A549 (cell line): ENCODE measurements around the gene MTAP. TPM values are rescaled to one million over a fixed set of nuclear protein-coding genes. Genes with fewer than 3 reads are reported as not detected.

Source experiments
- ATAC-seq, 2 experiments: fragments of 200-7000 bp in 1 of 2; fragments of >200 bp in 1 of 2; cut with Nextera tagmentation in 1 of 2; cut with Tn5 transposase in 1 of 2; 3 replicates each; pipeline versions ENCODE4 v1.8.0 to v1.9.1; 2018 to 2020; ENCODE audit warnings: mild to moderate bottlenecking in 1 of 2, moderate library complexity in 1 of 2
- CTCF ChIA-PET: fragments of 300-600 bp; sonication (Branson Sonifier 250); formaldehyde crosslinking; extraction: SDS; loops from one replicate; lab custom pipeline; 2021; ENCODE audit warnings: antibody characterized with exemption, inconsistent platforms; lab: Yijun Ruan, JAX
- POLR2A ChIA-PET: fragments of 350-600 bp; formaldehyde crosslinking; extraction: SDS; loops from one replicate; lab custom pipeline; 2021; ENCODE audit warnings: antibody characterized with exemption, inconsistent platforms; lab: Yijun Ruan, JAX
- DNase-seq, 2 experiments: peaks; one replicate each; pipeline versions ENCODE4 v3.0.0 to v3.0.0-alpha.2; 2011 to 2016; ENCODE audit warnings: low read depth in 1 of 2, low spot score in 1 of 2
- FAIRE-seq: peaks from 2 replicates; lab custom pipeline; 2011; peaks lifted over from hg19 to GRCh38; lab: Jason Lieb, UNC
- H3K27ac ChIP-seq, 2 experiments: fragments of >200 bp; sonication (Bioruptor Twin); formaldehyde crosslinking; 3 replicates each; pipeline ENCODE4 v1.5.1; 2016 to 2017
- H3K4me1 ChIP-seq: fragments of >200 bp; sonication (Bioruptor Twin); formaldehyde crosslinking; 3 replicates; pipeline ENCODE4 v1.6.1; 2016
- H3K4me2 ChIP-seq: fragments of >200 bp; sonication (Bioruptor Twin); formaldehyde crosslinking; 3 replicates; pipeline ENCODE4 v1.6.1; 2016
- H3K4me3 ChIP-seq: fragments of >200 bp; sonication (Bioruptor Twin); formaldehyde crosslinking; 3 replicates; pipeline ENCODE4 v1.5.1; 2016
- H3K9me3 ChIP-seq: fragments of >200 bp; sonication (Bioruptor Twin); formaldehyde crosslinking; 3 replicates; pipeline ENCODE4 v1.6.1; 2016
- BHLHE40 ChIP-seq: IDR thresholded peaks from 2 replicates; pipeline ENCODE4 v1.6.1; 2012; ENCODE audit warnings: low read depth, low read length, inconsistent platforms
- CBX8 ChIP-seq: fragments of 200-600 bp; sonication (generic); IDR thresholded peaks from 2 replicates; pipeline ENCODE4 v1.6.1; 2016
- EHF ChIP-seq: fragments of 250-450 bp; sonication (Bioruptor Pico); IDR thresholded peaks from 2 replicates; pipeline ENCODE4 v1.5.0; 2020; ENCODE audit warnings: mild to moderate bottlenecking
- EHMT2 ChIP-seq: fragments of 200-600 bp; sonication (generic); IDR thresholded peaks from 2 replicates; pipeline ENCODE4 v1.6.1; 2016; ENCODE audit warnings: antibody characterized with exemption, low read depth, mild to moderate bottlenecking, moderate library complexity
- EP300 ChIP-seq, 2 experiments: fragments of >200 bp; sonication (Bioruptor Twin); formaldehyde crosslinking; IDR thresholded peaks; 2 replicates in 1 of 2; 3 replicates in 1 of 2; pipeline ENCODE4 v1.6.1; 2016 to 2017
- ESRRA ChIP-seq: fragments of 150-350 bp; IDR thresholded peaks from 2 replicates; pipeline ENCODE4 v1.6.1; 2014; ENCODE audit warnings: mild to moderate bottlenecking, low read length, borderline replicate concordance
- FOSB ChIP-seq: fragments of 250-450 bp; sonication (Bioruptor Pico); IDR thresholded peaks from 2 replicates; pipeline ENCODE4 v1.5.0; 2020; ENCODE audit warnings: mild to moderate bottlenecking, moderate library complexity
- FOSL2 ChIP-seq, 2 experiments: fragments of 450-650 bp in 1 of 2; fragments of >200 bp in 1 of 2; sonication (Bioruptor Twin) in 1 of 2; formaldehyde crosslinking; IDR thresholded peaks; 2 replicates each; pipeline versions ENCODE4 v1.5.0 to v1.6.1; 2016 to 2020; ENCODE audit warnings: mild to moderate bottlenecking in 1 of 2, moderate library complexity in 1 of 2
- FOXS1 ChIP-seq: fragments of 250-450 bp; sonication (Bioruptor Pico); IDR thresholded peaks from 2 replicates; pipeline ENCODE4 v1.5.0; 2020; ENCODE audit warnings: mild to moderate bottlenecking, moderate library complexity
- GATA3 ChIP-seq: IDR thresholded peaks from 2 replicates; pipeline ENCODE4 v1.6.1; 2012; ENCODE audit warnings: borderline replicate concordance
- HDAC2 ChIP-seq: fragments of 200-600 bp; sonication (generic); IDR thresholded peaks from 2 replicates; pipeline ENCODE4 v1.6.1; 2016
- HEYL ChIP-seq: fragments of 250-450 bp; sonication (Bioruptor Pico); IDR thresholded peaks from 2 replicates; pipeline ENCODE4 v1.8.0; 2021; ENCODE audit warnings: mild to moderate bottlenecking, moderate library complexity
- HMGXB4 ChIP-seq: fragments of 250-450 bp; sonication (Bioruptor Pico); IDR thresholded peaks from 2 replicates; pipeline ENCODE4 v1.5.0; 2021; ENCODE audit warnings: mild to moderate bottlenecking, moderate library complexity, borderline replicate concordance
- HOXB13 ChIP-seq: fragments of 250-450 bp; sonication (Bioruptor Pico); IDR thresholded peaks from 2 replicates; pipeline ENCODE4 v1.5.0; 2020; ENCODE audit warnings: low read depth, mild to moderate bottlenecking, moderate library complexity
- JUN ChIP-seq, 2 experiments: fragments of >200 bp; sonication (Bioruptor Twin); formaldehyde crosslinking; IDR thresholded peaks; 2 replicates in 1 of 2; 3 replicates in 1 of 2; pipeline ENCODE4 v1.6.1; 2016 to 2017
- KDM1A ChIP-seq: fragments of 200-600 bp; sonication (generic); IDR thresholded peaks from 2 replicates; pipeline ENCODE4 v1.6.1; 2016; ENCODE audit warnings: low read depth, mild to moderate bottlenecking
- MAFK ChIP-seq: fragments of 450-650 bp; IDR thresholded peaks from 2 replicates; pipeline ENCODE4 v1.6.1; 2014; ENCODE audit not compliant: partially characterized antibody
- NPAS2 ChIP-seq: fragments of 250-450 bp; sonication (Bioruptor Pico); IDR thresholded peaks from 2 replicates; pipeline ENCODE4 v1.8.0; 2022; ENCODE audit warnings: mild to moderate bottlenecking, moderate library complexity, borderline replicate concordance
- NR3C1 ChIP-seq: fragments of >200 bp; sonication (Bioruptor Twin); formaldehyde crosslinking; IDR thresholded peaks from 3 replicates; pipeline ENCODE4 v1.6.1; 2017
- PHF8 ChIP-seq: fragments of 200-600 bp; sonication (generic); IDR thresholded peaks from 2 replicates; pipeline ENCODE4 v1.6.1; 2016; ENCODE audit warnings: low read depth, mild to moderate bottlenecking, antibody characterized with exemption, moderate library complexity, borderline replicate concordance
- RFX5 ChIP-seq: fragments of 450-650 bp; IDR thresholded peaks from 2 replicates; pipeline ENCODE4 v1.7.1; 2014; ENCODE audit warnings: antibody characterized with exemption, mild to moderate bottlenecking, moderate library complexity
- RNF2 ChIP-seq: fragments of 200-600 bp; sonication (generic); IDR thresholded peaks from 2 replicates; pipeline ENCODE4 v1.6.1; 2016; ENCODE audit warnings: low read depth, mild to moderate bottlenecking, antibody characterized with exemption, moderate library complexity, borderline replicate concordance
- SMC3 ChIP-seq: fragments of >200 bp; sonication (Bioruptor Twin); formaldehyde crosslinking; IDR thresholded peaks from 3 replicates; pipeline ENCODE4 v1.6.1; 2018; ENCODE audit warnings: inconsistent platforms
- SREBF2 ChIP-seq: fragments of 450-650 bp; IDR thresholded peaks from 2 replicates; pipeline ENCODE4 v1.6.1; 2014; ENCODE audit warnings: mild to moderate bottlenecking, moderate library complexity
- TFCP2L1 ChIP-seq: fragments of 250-450 bp; sonication (Bioruptor Pico); IDR thresholded peaks from 2 replicates; pipeline ENCODE4 v1.5.0; 2021; ENCODE audit warnings: mild to moderate bottlenecking
- TP53 ChIP-seq: fragments of 250-450 bp; sonication (Bioruptor Pico); IDR thresholded peaks from 2 replicates; pipeline ENCODE4 v1.5.0; 2021; ENCODE audit warnings: mild to moderate bottlenecking, moderate library complexity
- USF2 ChIP-seq: fragments of 450-650 bp; IDR thresholded peaks from 2 replicates; pipeline ENCODE4 v1.6.1; 2014; ENCODE audit warnings: antibody characterized with exemption
- ZC3H11A ChIP-seq: fragments of 450-650 bp; IDR thresholded peaks from 2 replicates; pipeline ENCODE4 v1.6.1; 2014; ENCODE audit warnings: antibody characterized with exemption, mild to moderate bottlenecking
- ZNF302 ChIP-seq: fragments of 250-450 bp; sonication (Bioruptor Pico); IDR thresholded peaks from 2 replicates; pipeline ENCODE4 v1.9.0; 2021; ENCODE audit warnings: inconsistent platforms, mild to moderate bottlenecking, moderate library complexity
- WGBS: methylation state at CpG from one replicate; pipeline ENCODE4 v1.1.6; 2017; ENCODE audit errors: missing lambda C conversion rate; 5-methylcytosine and 5-hydroxymethylcytosine counted together
- polyA plus RNA-seq, 4 experiments: library from polyadenylated mRNA; depleted of rRNA in 3 of 4; stranded (reverse); fragments of >200 nt; fragmentation: RNase III in 1 of 4; extraction: RNeasy Plus Mini Kit Qiagen cat#74134 plus additional on column Dnase treatment in 1 of 4; gene quantifications; 2 replicates in 3 of 4; 3 replicates in 1 of 4; pipeline ENCODE4 v1.2.3, GENCODE V29; 2011 to 2017
- TF ChIP-seq, protein P1 (sequence below): IDR thresholded peaks from 2 replicates; pipeline ENCODE4 v1.6.1; 2012
- TF ChIP-seq, protein P2 (sequence below): fragments of 150-350 bp; IDR thresholded peaks from 2 replicates; pipeline ENCODE4 v1.6.1; 2014; ENCODE audit warnings: low read depth, mild to moderate bottlenecking, low read length
- TF ChIP-seq, protein P3 (sequence below): fragments of 250-450 bp; sonication (Bioruptor Pico); IDR thresholded peaks from 2 replicates; pipeline ENCODE4 v1.5.0; 2020; ENCODE audit warnings: low read depth, mild to moderate bottlenecking, moderate library complexity

The MTAP gene
- polyA plus RNA-seq, 2 of the 4 experiments (the other 2 are of a cell fraction): 4.1 to 35.6 TPM

DNA sequence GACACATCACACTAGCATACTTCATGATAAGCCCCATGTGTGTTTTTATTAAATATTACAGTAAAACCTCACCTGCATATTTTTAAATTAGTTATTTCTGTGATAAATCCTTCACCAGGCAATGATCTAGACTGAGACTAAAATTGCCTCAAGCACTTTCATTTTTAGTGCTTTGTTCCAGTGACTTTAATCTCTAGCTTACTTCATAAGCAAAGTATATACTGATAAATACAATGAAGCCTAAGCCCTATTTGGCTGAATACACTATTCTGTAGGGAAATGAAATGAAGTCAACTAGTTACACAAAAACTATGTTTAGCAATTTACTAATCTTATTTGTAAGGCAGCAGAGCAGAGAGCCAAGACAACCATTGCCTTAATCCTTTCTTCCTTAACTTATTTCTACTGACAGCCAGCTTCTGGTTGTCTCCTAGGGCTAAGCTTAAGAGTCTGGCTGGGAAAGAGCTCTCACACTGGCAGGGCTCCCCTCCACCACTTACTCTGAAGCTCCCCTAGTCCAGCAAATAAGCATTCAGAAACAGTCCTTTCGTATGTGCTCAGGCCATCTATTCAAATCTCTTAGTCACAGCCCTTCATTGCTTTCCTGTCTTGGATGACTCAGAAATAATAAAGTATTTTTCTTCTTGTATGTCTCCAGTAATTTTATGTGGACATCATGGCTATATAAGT is 31.4 kb upstream of the MTAP start:
- WGBS: 35% methylated on average over 1 of the region's 1 CpG
- FAIRE-seq (no peak), ATAC-seq (peak; percentile 74 to 84), DNase-seq (peak in 1 of 2 experiments; percentile 19)
- Histone ChIP-seq H3K27ac (peak overlapping the region in 1 of 2 experiments; percentile 6; a peak in 1 of 6 replicates), H3K4me2 (peak overlapping the region; percentile 35; the same call in 2 of the 3 replicates), H3K4me1 (0 out of 3 replicates have a peak, but pooled peaks cover 10% of the 10 kb centered on the region), H3K9me3 (no peaks in the 10 kb centered on the region), H3K4me3 (no peak overlapping the region)
- CTCF ChIA-PET: interaction anchor here (0.9 to 1.5 kb wide), 3 partner anchors 9 to 25 kb away, joined by 3 to 6 read pairs (median 3); no protein-coding TSS in a partner anchor
- POLR2A ChIA-PET: interaction anchor here (0.5 to 1.0 kb wide), 2 partner anchors 194 to 445 kb away, joined by 3 to 4 read pairs; no protein-coding TSS in a partner anchor
- TF ChIP-seq BHLHE40: no peak
- TF ChIP-seq, protein P1, sequence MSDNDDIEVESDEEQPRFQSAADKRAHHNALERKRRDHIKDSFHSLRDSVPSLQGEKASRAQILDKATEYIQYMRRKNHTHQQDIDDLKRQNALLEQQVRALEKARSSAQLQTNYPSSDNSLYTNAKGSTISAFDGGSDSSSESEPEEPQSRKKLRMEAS: no peak
- TF ChIP-seq FOSL2 (IDR thresholded peaks at IDR 0.05): no peak
- peak; percentile 6; the same call in 1 of the 2 replicates for TF ChIP-seq FOSL2 (CRISPR knock-in tag; IDR thresholded peaks at IDR 0.05)

DNA sequence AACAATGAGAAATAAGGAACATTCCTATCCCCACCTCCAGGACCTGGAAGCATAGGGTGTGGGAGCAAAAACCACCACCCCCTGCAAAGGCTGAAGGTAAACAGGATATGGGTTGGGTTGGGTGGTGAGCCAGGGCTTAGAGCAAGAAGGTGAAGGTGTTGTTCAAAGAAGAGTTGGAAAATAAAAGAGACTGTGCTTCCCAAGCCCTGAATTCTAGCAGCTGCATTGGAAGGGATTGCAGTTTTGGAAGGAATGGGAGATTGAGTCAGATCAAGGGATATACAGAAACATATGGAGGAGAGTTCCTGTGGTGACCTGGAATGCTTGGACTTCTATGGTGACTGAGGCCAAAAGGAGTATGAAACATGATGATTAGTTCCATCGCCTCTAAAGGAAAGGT is 24.7 kb upstream of the MTAP start:
- ATAC-seq: no peak

DNA sequence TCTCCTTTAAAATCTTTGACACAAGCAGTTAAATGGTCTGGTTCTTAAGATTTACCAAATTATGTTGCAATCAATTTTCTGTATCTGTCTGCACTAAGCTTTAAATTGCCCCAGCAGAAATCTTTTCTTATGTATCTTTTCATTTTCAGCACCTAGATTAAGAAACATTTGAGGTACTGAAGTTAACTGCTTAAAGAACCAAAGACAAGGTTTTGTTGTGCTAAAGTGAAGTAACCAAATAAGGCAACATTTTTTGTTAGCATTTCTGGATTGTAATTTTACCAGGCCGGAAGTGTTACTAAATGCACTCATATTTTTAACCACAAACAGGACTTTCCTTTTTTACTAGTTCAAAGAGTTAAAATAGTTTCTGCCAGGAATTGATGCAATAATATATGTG is 24.1 kb upstream of the MTAP start:
- H3K27ac ChIP-seq: no peak overlapping the region
- no peak overlapping the region for H3K4me2 ChIP-seq
- 0 out of 3 replicates have a peak, but pooled peaks cover 12% of the 10 kb centered on the region for H3K4me1 ChIP-seq
- no peak for DNase-seq
- 84% methylated on average over 1 of the region's 1 CpG for WGBS
- no peak overlapping the region for H3K4me3 ChIP-seq
- no peaks in the 10 kb centered on the region for H3K9me3 ChIP-seq
- no peak for FAIRE-seq
- no peak for ATAC-seq
- CTCF ChIA-PET: interaction anchor here (0.7 to 3.6 kb wide), 6 partner anchors 10 to 466 kb away, joined by 3 to 24 read pairs (median 3); no protein-coding TSS in a partner anchor
- POLR2A ChIA-PET: no interaction called here
- TF ChIP-seq HMGXB4 (CRISPR knock-in tag) (no peak), EP300 (IDR thresholded peaks at IDR 0.05) (no peak), ESRRA (no peak), EHMT2 (no peak), PHF8 (no peak), FOSL2 (IDR thresholded peaks at IDR 0.05) (no peak), FOSL2 (CRISPR knock-in tag; IDR thresholded peaks at IDR 0.05) (no peak), GATA3 (no peak), FOXS1 (no peak), FOSB (CRISPR knock-in tag) (no peak), HEYL (CRISPR knock-in tag) (no peak), ZC3H11A (no peak), EHF (no peak), SMC3 (no peak), CBX8 (no peak)
- TF ChIP-seq, protein P1: no peak

More for the DNA sequence above, 24.7 kb upstream of the MTAP start:
- ChIA-PET CTCF (interaction anchor here (0.7 to 3.6 kb wide), 5 partner anchors 10 to 460 kb away, joined by 3 to 24 read pairs (median 5); no protein-coding TSS in a partner anchor), POLR2A (no interaction called here)
- no peak for TF ChIP-seq NR3C1
- no peak for TF ChIP-seq RFX5
- no peak for TF ChIP-seq JUN (IDR thresholded peaks at IDR 0.05)
- TF ChIP-seq MAFK: no peak
- no peak for TF ChIP-seq USF2
- no peak for TF ChIP-seq SREBF2
- TF ChIP-seq TP53 (CRISPR knock-in tag): no peak
- TF ChIP-seq PHF8: no peak
- no peak for TF ChIP-seq HDAC2
- no peak for TF ChIP-seq TFCP2L1
- TF ChIP-seq, protein P2, sequence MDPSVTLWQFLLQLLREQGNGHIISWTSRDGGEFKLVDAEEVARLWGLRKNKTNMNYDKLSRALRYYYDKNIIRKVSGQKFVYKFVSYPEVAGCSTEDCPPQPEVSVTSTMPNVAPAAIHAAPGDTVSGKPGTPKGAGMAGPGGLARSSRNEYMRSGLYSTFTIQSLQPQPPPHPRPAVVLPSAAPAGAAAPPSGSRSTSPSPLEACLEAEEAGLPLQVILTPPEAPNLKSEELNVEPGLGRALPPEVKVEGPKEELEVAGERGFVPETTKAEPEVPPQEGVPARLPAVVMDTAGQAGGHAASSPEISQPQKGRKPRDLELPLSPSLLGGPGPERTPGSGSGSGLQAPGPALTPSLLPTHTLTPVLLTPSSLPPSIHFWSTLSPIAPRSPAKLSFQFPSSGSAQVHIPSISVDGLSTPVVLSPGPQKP: no peak
- TF ChIP-seq NPAS2 (CRISPR knock-in tag): no peak
- no peak for TF ChIP-seq RNF2
- TF ChIP-seq, protein P3, sequence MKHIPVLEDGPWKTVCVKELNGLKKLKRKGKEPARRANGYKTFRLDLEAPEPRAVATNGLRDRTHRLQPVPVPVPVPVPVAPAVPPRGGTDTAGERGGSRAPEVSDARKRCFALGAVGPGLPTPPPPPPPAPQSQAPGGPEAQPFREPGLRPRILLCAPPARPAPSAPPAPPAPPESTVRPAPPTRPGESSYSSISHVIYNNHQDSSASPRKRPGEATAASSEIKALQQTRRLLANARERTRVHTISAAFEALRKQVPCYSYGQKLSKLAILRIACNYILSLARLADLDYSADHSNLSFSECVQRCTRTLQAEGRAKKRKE (CRISPR knock-in tag): no peak
- TF ChIP-seq ZNF302 (CRISPR knock-in tag): no peak
- TF ChIP-seq HEYL (CRISPR knock-in tag): no peak
- TF ChIP-seq ZC3H11A: no peak
- no peak for TF ChIP-seq KDM1A
- TF ChIP-seq HOXB13 (CRISPR knock-in tag): no peak
- TF ChIP-seq, protein P1: no peak
- 89% methylated on average over 1 of the region's 1 CpG for WGBS
- no peak for FAIRE-seq
- Histone ChIP-seq H3K4me1 (0 out of 3 replicates have a peak, but pooled peaks cover 12% of the 10 kb centered on the region), H3K4me3 (no peak overlapping the region), H3K27ac (no peak overlapping the region), H3K4me2 (no peak overlapping the region), H3K9me3 (no peaks in the 10 kb centered on the region)
- DNase-seq: no peak
